NCI-H1694 (cell line): Measurements from ENCODE around the gene CTNNA3.

Experiments
- DNase-seq: peaks from one replicate; lab custom pipeline; 2025; lab: John Stamatoyannopoulos, UW

Gene CTNNA3

GRCh38 chr10:66534866-66535265 is 1161.1 kb downstream of the CTNNA3 start:
- DNase-seq, result no peak

- DNase-seq, result no peak
These were observed 1174.5 kb downstream of the CTNNA3 start for GRCh38 chr10:66521506-66521905.

- no peak for DNase-seq
These were observed 1176.4 kb downstream of the CTNNA3 start for GRCh38 chr10:66519616-66520015.

- no peak for DNase-seq
These were observed 1181.3 kb downstream of the CTNNA3 start for GRCh38 chr10:66514666-66515065.

- DNase-seq, result no peak
These were observed 1182.5 kb downstream of the CTNNA3 start for GRCh38 chr10:66513504-66513903.

- DNase-seq, result no peak
These were observed 1190.9 kb downstream of the CTNNA3 start for GRCh38 chr10:66505003-66505657.

GRCh38 chr10:66501356-66501755 is 1194.6 kb downstream of the CTNNA3 start:
- DNase-seq, result no peak

GRCh38 chr10:66483966-66484365 is 1212.0 kb downstream of the CTNNA3 start:
- DNase-seq, result no peak

- DNase-seq, result no peak
These were observed 1223.8 kb downstream of the CTNNA3 start for GRCh38 chr10:66472156-66472555.

- DNase-seq, result no peak
These were observed 1229.0 kb downstream of the CTNNA3 start for GRCh38 chr10:66467042-66467441.

- DNase-seq, result no peak
These were observed 1229.4 kb downstream of the CTNNA3 start for GRCh38 chr10:66466622-66467021.

- no peak for DNase-seq
These were observed 1232.4 kb downstream of the CTNNA3 start for GRCh38 chr10:66463611-66464010.

- no peak for DNase-seq
These were observed 1238.4 kb downstream of the CTNNA3 start for GRCh38 chr10:66457629-66458028.

GRCh38 chr10:66455304-66455703 is 1240.7 kb downstream of the CTNNA3 start:
- no peak for DNase-seq

GRCh38 chr10:66440568-66440967 is 1255.4 kb downstream of the CTNNA3 start:
- no peak for DNase-seq

GRCh38 chr10:66414943-66415342 is 1281.1 kb downstream of the CTNNA3 start:
- no peak for DNase-seq

- DNase-seq, result no peak
These were observed 1290.4 kb downstream of the CTNNA3 start for GRCh38 chr10:66405566-66405965.

- DNase-seq, result no peak
These were observed 1297.3 kb downstream of the CTNNA3 start for GRCh38 chr10:66398669-66399068.

- no peak for DNase-seq
These were observed 1301.5 kb downstream of the CTNNA3 start for GRCh38 chr10:66394342-66395063.

- DNase-seq, result no peak
These were observed 1305.1 kb downstream of the CTNNA3 start for GRCh38 chr10:66390926-66391325.

GRCh38 chr10:66381045-66381444 is 1315.0 kb downstream of the CTNNA3 start:
- DNase-seq, result no peak

GRCh38 chr10:66378117-66378876 is 1317.7 kb downstream of the CTNNA3 start:
- no peak for DNase-seq

- DNase-seq, result no peak
These were observed 1327.8 kb downstream of the CTNNA3 start for GRCh38 chr10:66368146-66368545.
